GM18861 (cell line): ENCODE data around the gene RNU6-8.

Experiments used
- ATAC-seq: cut with Tn5 transposase; IDR thresholded peaks from one replicate; pipeline ENCODE4 v1.9.1; 2021; ENCODE audit not compliant: unreplicated experiment

Gene RNU6-8

DNA sequence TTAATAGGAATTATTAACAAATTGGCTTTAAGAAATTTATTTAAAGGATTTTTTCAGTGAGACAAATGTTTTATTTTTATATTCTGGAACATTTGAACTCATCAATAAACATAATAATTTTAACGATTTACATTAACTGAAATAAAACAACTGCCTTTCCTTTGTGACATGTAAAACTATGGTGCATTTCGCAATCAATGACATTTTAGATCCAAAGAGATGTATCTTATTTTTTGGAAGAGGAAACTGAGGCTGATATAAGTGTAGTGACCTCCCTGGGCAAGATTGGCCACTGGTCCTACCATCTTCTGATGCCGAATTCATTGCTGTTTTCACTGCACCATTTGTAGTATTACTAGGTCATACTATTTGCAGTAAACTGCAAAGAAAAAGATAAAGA lies 2.5 kb upstream of the RNU6-8 start:
- ATAC-seq, result no peak

DNA sequence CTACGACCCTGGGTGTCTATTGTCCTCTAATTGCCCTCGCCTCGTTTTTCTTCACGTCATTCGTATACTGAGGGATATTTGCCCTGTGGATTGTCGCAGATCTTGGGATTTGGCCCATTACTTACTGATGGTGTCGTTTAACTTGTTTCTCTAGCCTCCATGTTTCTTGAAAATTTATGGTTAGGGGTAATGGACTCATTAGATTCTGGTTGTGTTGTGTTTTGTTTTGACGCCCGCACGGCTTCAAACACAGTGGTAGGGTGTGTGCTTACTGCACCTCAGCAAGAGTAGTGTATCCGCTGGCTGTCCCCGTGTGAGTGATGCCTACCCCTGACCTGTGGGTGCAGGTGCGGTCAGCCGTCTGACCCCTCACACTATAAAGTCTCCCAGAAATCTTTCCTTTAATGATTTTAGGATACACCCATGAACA lies 874 bp upstream of the RNU6-8 start:
- no peak for ATAC-seq

GRCh38 chr14:32202491-32202997 lies 525 bp downstream of the RNU6-8 start:
- no peak for ATAC-seq

- no peak for ATAC-seq
Observed at GRCh38 chr14:32201816-32202490, 1.1 kb downstream of the RNU6-8 start, which contains the start of gene RNU6-7. RNU6-7 (plus strand) TSS chr14:32202045.

DNA sequence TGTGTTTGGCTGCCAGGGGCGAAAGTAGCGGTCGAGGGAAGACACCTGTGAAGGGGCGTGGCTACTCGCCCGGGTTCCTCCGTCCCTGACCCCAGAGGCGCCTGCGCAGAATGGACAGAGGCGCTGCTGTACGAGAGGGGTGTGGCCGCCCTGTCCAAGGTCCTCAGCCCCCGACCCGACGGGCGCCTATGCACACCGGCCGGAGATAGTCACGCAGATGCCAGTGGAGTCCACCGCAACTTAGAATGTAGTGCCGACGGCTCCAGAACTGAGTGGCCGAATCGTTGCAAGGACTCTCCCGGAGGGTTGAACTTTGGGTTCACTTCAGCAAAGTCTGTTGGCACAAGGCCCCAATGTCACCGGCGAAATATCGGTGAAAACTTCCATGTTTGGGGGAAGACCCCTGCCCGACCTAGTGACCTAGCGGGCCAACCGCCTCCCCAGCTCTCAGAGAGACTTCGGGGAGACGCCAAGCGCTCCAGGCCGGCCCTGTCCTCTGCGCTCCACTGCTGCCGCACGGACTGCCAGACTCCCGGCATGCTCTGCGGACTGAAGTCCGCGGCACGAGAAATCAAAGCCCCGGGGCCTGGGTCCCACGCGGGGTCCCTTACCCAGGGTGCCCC lies 1.8 kb downstream of the RNU6-8 start:
- ATAC-seq, result peak; percentile 34

DNA sequence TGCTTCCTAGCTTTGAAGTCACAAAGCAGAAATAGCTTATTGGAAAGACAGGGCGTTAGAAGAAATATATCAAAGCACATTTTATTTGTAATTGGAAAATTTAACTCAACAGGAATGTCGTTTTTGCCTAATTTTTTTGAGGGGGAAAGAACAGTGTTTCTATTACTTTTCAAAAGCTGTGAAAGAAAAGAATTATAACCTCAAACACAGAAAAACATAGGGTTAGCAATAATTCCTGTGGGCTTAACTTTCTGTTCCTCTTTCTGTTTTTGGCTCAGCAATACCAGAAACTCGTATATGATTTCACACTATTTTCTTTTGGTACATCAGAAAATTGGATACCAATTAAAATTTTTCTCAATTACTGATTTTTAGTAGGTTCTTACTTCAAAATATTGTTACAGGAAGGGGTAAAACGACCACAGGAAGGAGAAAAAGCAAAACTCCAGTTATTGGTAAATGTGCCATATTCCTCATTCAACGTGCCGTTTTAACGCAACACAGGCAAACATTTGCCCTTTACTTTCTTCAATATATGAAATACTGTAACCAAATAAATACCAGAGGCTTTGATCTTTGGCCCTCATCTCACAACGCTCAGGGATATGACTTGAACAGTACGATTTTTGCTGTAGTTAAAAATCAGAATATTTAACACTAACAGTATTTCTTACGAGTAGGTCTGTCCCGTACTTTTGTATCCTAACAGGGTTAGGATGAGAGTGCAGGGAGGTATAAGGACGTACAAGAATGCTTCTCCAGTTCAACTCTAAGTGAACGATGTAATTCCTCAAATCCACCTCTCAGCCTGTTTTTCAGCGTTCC lies 2.5 kb downstream of the RNU6-8 start:
- ATAC-seq, result peak; percentile 27

- peak; percentile 40 for ATAC-seq
Observed at GRCh38 chr14:32197919-32198318, 5.2 kb downstream of the RNU6-8 start.

- ATAC-seq, result no peak
Observed at GRCh38 chr14:32195636-32196035, 7.4 kb downstream of the RNU6-8 start.

GRCh38 chr14:32193532-32193931 lies 9.5 kb downstream of the RNU6-8 start:
- no peak for ATAC-seq

DNA sequence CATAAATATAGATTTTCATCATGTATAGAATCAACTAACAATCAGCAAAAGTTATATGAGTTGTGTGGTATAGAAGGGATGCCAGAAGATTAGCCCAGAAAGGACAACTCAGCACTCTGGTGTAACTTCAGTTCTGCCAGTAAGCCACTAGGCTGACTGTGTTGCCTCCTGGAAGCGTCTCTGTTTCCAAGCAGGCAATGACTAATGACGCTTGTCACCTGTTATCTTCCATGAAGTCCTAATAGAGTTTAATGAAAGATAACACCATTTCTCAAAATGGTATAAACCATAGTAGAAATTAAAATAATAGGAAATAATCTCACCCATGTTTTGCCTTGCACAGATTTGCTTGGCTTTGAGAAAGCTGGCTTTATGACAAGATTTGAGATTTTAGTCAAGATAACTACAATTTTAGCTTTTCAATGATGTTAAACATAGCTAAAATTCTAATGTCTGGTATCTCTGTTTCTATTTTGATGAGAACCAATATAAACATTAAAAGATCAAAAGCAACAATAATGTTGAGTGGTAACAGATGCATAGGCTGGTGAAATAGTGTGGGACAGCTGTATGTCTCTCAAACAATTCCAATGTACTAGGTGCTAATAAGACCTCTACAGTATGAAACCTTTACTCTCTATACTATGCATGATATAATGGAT lies 10.2 kb downstream of the RNU6-8 start:
- no peak for ATAC-seq

- ATAC-seq, result no peak
Observed at GRCh38 chr14:32190673-32191072, 12.4 kb downstream of the RNU6-8 start.

DNA sequence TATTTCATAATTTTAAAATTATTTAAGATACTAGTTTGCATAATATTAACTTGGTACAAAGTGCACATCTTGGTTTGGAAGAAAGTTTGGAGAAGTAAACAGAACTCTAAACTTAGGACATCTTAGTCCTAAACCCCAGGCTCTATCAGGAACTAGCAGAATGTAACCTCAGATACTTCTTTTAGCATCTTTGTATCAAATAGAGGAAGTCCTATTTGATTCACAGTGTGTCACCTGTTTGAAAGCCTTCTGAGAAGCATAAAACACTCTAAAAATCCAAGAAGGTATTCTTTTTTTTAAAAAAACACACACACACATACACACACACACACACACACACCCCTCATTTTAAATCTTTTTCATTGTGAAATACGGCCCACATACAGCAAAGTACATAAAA lies 13.3 kb downstream of the RNU6-8 start:
- no peak for ATAC-seq

DNA sequence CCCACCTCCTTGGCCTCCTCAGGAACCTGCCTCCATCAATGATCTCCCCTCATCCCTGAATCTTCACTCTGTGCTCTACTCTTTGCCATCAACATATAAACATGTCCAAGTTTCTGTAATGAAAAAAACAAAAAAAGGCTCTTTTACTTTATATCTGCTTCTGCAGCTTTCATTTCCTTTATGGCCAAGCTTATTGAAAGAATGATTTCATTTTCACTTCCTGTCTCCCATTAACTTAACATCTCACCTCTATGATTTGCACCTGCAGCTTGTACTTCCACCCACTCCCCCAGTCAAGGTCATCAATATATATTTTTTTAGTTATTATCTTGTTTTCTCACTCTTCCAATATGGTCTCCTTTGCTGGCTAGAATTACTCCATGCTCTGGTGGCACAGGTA lies 16.8 kb downstream of the RNU6-8 start:
- ATAC-seq, result no peak

DNA sequence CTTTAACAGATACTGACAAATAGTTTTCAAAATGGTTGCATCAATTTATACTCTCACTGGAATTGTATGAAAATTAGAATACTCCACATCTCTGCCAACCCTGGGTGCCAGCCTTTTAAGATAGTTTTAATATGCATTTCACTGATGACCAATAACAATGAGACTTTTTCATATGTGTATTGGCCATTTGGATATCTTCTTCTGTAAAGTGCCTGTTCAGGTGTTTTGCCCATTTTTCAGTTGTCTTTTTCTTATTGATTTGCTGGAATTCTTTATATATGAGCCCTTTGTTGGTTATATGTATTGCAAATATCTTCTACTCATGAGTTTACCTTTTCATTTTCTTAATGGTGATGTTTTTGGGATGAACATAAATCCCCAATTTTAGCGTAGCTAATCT lies 18.0 kb downstream of the RNU6-8 start:
- ATAC-seq, result no peak

DNA sequence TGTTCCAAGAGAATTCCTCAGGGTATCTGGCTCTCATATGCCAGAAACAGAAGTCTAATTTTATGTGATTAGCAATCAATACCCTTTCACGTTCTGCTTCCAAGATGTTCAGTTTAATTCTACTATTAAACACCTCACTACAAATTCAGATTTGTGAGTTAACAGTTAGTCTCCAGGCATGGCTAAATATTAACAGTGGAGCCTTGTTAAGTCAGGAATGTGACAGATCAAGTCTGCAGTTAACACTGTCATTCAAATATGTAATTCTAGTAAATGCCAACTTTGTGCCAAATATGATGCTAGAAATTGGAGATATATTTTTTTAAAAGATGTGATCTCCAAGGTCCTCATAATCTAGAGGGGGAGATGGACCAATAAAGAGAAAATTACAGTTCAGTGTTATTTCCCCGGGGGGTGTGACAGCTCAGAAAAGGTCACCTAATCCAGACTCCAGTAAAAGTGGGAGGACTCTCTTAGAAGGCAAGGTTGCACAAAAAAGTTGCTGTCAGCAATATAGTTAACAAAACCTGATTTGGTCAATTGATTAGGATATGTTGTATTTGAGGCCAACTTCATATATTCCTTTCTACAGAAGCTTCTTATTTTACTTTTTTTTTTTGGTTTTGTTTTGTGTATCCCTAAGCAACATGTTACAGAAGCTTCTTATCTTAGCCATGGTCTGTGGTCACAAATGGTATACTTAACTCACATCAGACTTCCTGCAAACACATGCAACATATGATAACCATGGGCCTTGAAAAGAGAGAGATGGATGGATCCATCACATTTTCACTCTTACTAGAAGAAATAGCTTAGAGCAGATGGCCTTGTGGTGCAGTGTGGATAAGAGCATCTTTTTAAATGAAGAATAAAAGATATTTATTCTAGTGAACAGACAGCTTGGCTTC lies 19.7 kb downstream of the RNU6-8 start:
- ATAC-seq, result no peak

GRCh38 chr14:32171469-32171868 lies 31.6 kb downstream of the RNU6-8 start:
- ATAC-seq, result no peak

- no peak for ATAC-seq
Observed at GRCh38 chr14:32169191-32169590, 33.9 kb downstream of the RNU6-8 start.

DNA sequence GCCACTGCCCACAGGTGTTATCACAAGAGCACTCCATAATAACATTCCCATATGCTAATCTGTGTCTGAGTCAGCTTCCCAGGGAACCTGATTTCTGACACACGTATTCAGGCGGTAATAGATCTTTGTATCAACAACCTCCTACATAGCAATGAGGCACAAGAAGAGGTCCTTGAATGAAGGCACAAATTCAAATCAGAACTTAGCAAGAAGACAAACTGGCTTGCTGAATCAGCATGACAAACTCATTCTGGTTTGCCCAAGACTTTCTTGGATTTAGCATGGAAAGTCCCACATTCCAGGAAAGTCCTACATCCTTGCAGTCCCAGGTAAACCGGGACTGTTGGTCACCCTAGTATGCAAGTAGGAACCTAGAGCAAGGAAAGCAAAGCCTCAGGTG lies 35.2 kb downstream of the RNU6-8 start:
- no peak for ATAC-seq

- no peak for ATAC-seq
Observed at GRCh38 chr14:32166924-32167323, 36.1 kb downstream of the RNU6-8 start.

- no peak for ATAC-seq
Observed at GRCh38 chr14:32166029-32166428, 37.0 kb downstream of the RNU6-8 start.
